Measurements from ENCODE around the gene MUC6.
A peak's percentile ranks its signal among the peaks of the same experiment; 100 is the strongest.

Gene MUC6

GRCh38 chr11:1060852-1061616 lies 24.5 kb upstream of the MUC6 start:
- DNase-seq (ENCODE audit: low read depth) = peak; percentile 34
- no peak overlapping the region for H3K4me3 ChIP-seq (ENCODE audit: control insufficient read depth, low read depth, low read length)
- no peak for TF ChIP-seq CTCF (IDR thresholded peaks at IDR 0.05; ENCODE audit: control insufficient read depth, insufficient read depth, low read depth, low read length, missing control alignments)

- no peak overlapping the region for H3K4me3 ChIP-seq (ENCODE audit: control insufficient read depth, low read depth, low read length)
- no peak for DNase-seq (ENCODE audit: low read depth)
- TF ChIP-seq CTCF (IDR thresholded peaks at IDR 0.05; ENCODE audit: control insufficient read depth, insufficient read depth, low read depth, low read length, missing control alignments) = no peak
These were observed 23.9 kb upstream of the MUC6 start for GRCh38 chr11:1060410-1060809.

- no peak overlapping the region for H3K4me3 ChIP-seq (ENCODE audit: control insufficient read depth, low read depth, low read length)
- TF ChIP-seq CTCF (IDR thresholded peaks at IDR 0.05; ENCODE audit: control insufficient read depth, insufficient read depth, low read depth, low read length, missing control alignments) = no peak
- DNase-seq (ENCODE audit: low read depth) = no peak
These were observed 23.2 kb upstream of the MUC6 start for GRCh38 chr11:1059759-1060158.

GRCh38 chr11:1057806-1058205 lies 21.3 kb upstream of the MUC6 start:
- no peak overlapping the region for H3K4me3 ChIP-seq (ENCODE audit: control insufficient read depth, low read depth, low read length)
- TF ChIP-seq CTCF (IDR thresholded peaks at IDR 0.05; ENCODE audit: control insufficient read depth, insufficient read depth, low read depth, low read length, missing control alignments) = no peak
- no peak for DNase-seq (ENCODE audit: low read depth)

- no peak for TF ChIP-seq CTCF (IDR thresholded peaks at IDR 0.05; ENCODE audit: control insufficient read depth, insufficient read depth, low read depth, low read length, missing control alignments)
- no peak overlapping the region for H3K4me3 ChIP-seq (ENCODE audit: control insufficient read depth, low read depth, low read length)
- no peak for DNase-seq (ENCODE audit: low read depth)
These were observed 19.7 kb upstream of the MUC6 start for GRCh38 chr11:1055990-1056771.

- H3K4me3 ChIP-seq (ENCODE audit: control insufficient read depth, low read depth, low read length) = no peak overlapping the region
- DNase-seq (ENCODE audit: low read depth) = no peak
- no peak for TF ChIP-seq CTCF (IDR thresholded peaks at IDR 0.05; ENCODE audit: control insufficient read depth, insufficient read depth, low read depth, low read length, missing control alignments)
These were observed 18.7 kb upstream of the MUC6 start for GRCh38 chr11:1055109-1055703.

Measured in AG09309 (cell line).